ENCODE results near the gene KRT2. TPM values are rescaled to one million over a fixed set of nuclear protein-coding genes. Genes with fewer than 3 reads are reported as not detected.

The KRT2 gene
- total RNA-seq, 1 donor from 2014 or later: not detected

DNA sequence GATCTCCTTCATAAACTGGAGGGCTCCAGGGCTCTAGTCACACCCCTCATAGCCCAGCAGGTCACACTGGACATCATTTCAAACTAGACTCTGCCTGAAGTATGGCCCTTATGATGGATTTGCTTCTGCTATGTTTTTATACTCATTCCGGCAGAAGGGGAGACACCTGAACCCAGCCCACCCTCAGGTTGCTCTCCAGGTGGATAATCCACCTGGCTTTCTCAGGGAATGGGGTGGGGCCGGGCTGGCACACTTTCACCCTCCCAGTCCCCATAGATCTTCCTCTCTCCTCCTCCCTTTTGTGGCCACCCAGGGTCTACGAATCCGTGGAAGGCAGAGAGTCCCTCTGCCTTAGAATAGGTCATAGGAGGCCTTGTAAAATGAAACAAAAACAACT lies 23.9 kb downstream of the KRT2 start:
- no peaks in the 10 kb centered on the region for H3K36me3 ChIP-seq (ENCODE audit: control insufficient read depth in 3 of 3, insufficient read depth in 3 of 3, low read length in 3 of 3)
- H3K27me3 ChIP-seq (ENCODE audit: control insufficient read depth in 3 of 3, insufficient read depth in 3 of 3, low read length in 3 of 3): peaks cover 0 to 27% (median 4%) of the 10 kb centered on the region in 3 donors
- no peaks in the 10 kb centered on the region for H3K9me3 ChIP-seq (ENCODE audit: control insufficient read depth in 3 of 3, low read length in 3 of 3)
- no peaks in the 10 kb centered on the region for H3K4me1 ChIP-seq (ENCODE audit: control insufficient read depth in 3 of 3, insufficient read depth in 3 of 3, low read length in 3 of 3)
- H3K4me3 ChIP-seq (ENCODE audit: low read length in 3 of 3): no peak overlapping the region
- no peak overlapping the region for H3K9ac ChIP-seq (ENCODE audit: low read depth in 1 of 3, low read length in 3 of 3)
- H3K27ac ChIP-seq (ENCODE audit: low read depth, low read length): no peak overlapping the region

GRCh38 chr12:52627395-52628110 lies 24.5 kb downstream of the KRT2 start:
- Histone ChIP-seq H3K9me3 (ENCODE audit: control insufficient read depth in 3 of 3, low read length in 3 of 3) (no peaks in the 10 kb centered on the region), H3K4me1 (ENCODE audit: control insufficient read depth in 3 of 3, insufficient read depth in 3 of 3, low read length in 3 of 3) (no peaks in the 10 kb centered on the region), H3K4me3 (ENCODE audit: low read length in 3 of 3) (no peak overlapping the region), H3K36me3 (ENCODE audit: control insufficient read depth in 3 of 3, insufficient read depth in 3 of 3, low read length in 3 of 3) (no peaks in the 10 kb centered on the region), H3K27ac (ENCODE audit: low read depth, low read length) (no peak overlapping the region), H3K9ac (ENCODE audit: low read depth in 1 of 3, low read length in 3 of 3) (no peak overlapping the region), H3K27me3 (ENCODE audit: control insufficient read depth in 3 of 3, insufficient read depth in 3 of 3, low read length in 3 of 3) (peaks cover 0 to 27% (median 4%) of the 10 kb centered on the region in 3 donors)

DNA sequence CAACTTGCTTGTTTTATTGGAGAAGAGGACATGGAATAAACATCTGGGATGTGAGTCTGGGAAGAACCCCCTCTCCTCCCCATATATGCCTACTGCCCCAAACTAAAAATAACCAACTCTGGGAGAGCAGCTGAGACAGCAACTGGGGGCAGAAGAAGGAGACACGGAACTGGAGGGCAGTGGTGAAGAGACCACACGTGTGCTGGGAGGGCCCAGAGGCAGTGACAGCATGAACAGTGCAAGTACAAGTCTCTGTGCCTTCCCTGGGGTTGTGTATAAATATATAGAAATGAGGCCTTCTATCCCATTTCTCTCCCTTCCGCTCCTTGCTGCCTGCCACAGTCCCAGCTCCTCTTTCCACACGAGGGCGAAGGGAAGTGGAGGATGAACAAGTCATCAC lies 29.7 kb downstream of the KRT2 start:
- Histone ChIP-seq H3K36me3 (ENCODE audit: control insufficient read depth in 3 of 3, insufficient read depth in 3 of 3, low read length in 3 of 3) (no peaks in the 10 kb centered on the region), H3K4me3 (ENCODE audit: low read length in 3 of 3) (no peak overlapping the region), H3K27me3 (ENCODE audit: control insufficient read depth in 3 of 3, insufficient read depth in 3 of 3, low read length in 3 of 3) (peaks cover 0 to 15% (median 12%) of the 10 kb centered on the region in 3 donors), H3K4me1 (ENCODE audit: control insufficient read depth in 3 of 3, insufficient read depth in 3 of 3, low read length in 3 of 3) (no peaks in the 10 kb centered on the region), H3K9me3 (ENCODE audit: control insufficient read depth in 3 of 3, low read length in 3 of 3) (no peaks in the 10 kb centered on the region), H3K9ac (ENCODE audit: low read depth in 1 of 3, low read length in 3 of 3) (no peak overlapping the region), H3K27ac (ENCODE audit: low read depth, low read length) (no peak overlapping the region)

DNA sequence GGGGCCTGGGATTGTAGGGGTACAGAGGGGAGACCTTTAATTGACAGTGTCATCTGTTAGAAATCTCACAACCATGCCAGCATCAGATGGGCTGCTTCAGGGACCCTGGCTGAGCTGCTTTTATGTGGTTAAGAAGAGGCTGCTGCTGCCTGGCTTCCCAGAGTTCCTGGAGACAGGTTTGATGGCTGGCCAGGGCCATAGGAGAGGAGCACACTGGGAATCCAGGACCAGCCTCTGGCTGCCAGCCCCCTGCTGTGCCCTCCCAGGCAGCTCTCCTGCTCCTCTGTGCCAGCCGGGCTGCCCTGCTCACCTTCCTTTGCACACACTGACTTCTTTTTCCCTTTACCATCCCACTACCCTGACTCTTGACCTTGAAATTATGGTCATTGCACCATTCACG lies 33.1 kb downstream of the KRT2 start:
- no peaks in the 10 kb centered on the region for H3K4me1 ChIP-seq (ENCODE audit: control insufficient read depth in 3 of 3, insufficient read depth in 3 of 3, low read length in 3 of 3)
- H3K9me3 ChIP-seq (ENCODE audit: control insufficient read depth in 3 of 3, low read length in 3 of 3): no peaks in the 10 kb centered on the region
- H3K9ac ChIP-seq (ENCODE audit: low read depth in 1 of 3, low read length in 3 of 3): no peak overlapping the region
- H3K36me3 ChIP-seq (ENCODE audit: control insufficient read depth in 3 of 3, insufficient read depth in 3 of 3, low read length in 3 of 3): no peaks in the 10 kb centered on the region
- H3K27ac ChIP-seq (ENCODE audit: low read depth, low read length): no peak overlapping the region
- H3K27me3 ChIP-seq (ENCODE audit: control insufficient read depth in 3 of 3, insufficient read depth in 3 of 3, low read length in 3 of 3): peaks cover 0 to 33% (median 16%) of the 10 kb centered on the region in 3 donors
- no peak overlapping the region for H3K4me3 ChIP-seq (ENCODE audit: low read length in 3 of 3)

DNA sequence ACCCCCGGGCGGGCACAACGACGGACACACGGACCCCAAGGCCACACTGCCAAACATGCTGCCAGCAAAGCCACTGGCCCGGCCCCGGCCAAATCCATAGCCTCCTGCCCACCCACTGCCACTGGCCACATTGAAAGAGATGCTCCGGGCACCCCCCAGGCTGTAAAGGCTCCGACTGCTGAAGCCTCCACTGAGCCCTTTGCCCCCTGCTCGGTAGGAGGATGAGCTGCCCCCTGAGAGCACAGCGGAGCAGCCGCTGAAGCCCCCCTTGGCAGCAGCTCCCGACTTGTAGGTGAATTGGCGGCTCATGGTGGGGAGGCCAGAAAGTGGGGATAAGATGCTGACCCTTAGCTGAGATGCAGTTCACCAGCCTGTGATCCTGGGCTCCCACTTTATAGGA lies 33.8 kb downstream of the KRT2 start, which contains the start of gene KRT73:
Gene KRT73 (minus strand): TSS at position 344 of the 400 bp plus-strand sequence. CDS start 35 bp downstream, at position 309.
- H3K4me1 ChIP-seq (ENCODE audit: control insufficient read depth in 3 of 3, insufficient read depth in 3 of 3, low read length in 3 of 3): no peaks in the 10 kb centered on the region
- H3K9ac ChIP-seq (ENCODE audit: low read depth in 1 of 3, low read length in 3 of 3): no peak within 1 kb of the TSS
- H3K9me3 ChIP-seq (ENCODE audit: control insufficient read depth in 3 of 3, low read length in 3 of 3): no peaks in the 10 kb centered on the region
- no peaks in the 10 kb centered on the region for H3K36me3 ChIP-seq (ENCODE audit: control insufficient read depth in 3 of 3, insufficient read depth in 3 of 3, low read length in 3 of 3)
- peaks cover 0 to 37% (median 18%) of the 10 kb centered on the region in 3 donors for H3K27me3 ChIP-seq (ENCODE audit: control insufficient read depth in 3 of 3, insufficient read depth in 3 of 3, low read length in 3 of 3)
- no peak within 1 kb of the TSS for H3K27ac ChIP-seq (ENCODE audit: low read depth, low read length)
- H3K4me3 ChIP-seq (ENCODE audit: low read length in 3 of 3): no peak within 1 kb of the TSS

- H3K27ac ChIP-seq (ENCODE audit: low read depth, low read length): no peak overlapping the region
- H3K27me3 ChIP-seq (ENCODE audit: control insufficient read depth in 3 of 3, insufficient read depth in 3 of 3, low read length in 3 of 3): peaks cover 3 to 37% (median 20%) of the 10 kb centered on the region in 3 donors
Measured at GRCh38 chr12:52617403-52617785, 34.6 kb downstream of the KRT2 start.

GRCh38 chr12:52616680-52617402 lies 35.2 kb downstream of the KRT2 start:
- Histone ChIP-seq H3K4me1 (ENCODE audit: control insufficient read depth in 3 of 3, insufficient read depth in 3 of 3, low read length in 3 of 3) (no peaks in the 10 kb centered on the region), H3K9me3 (ENCODE audit: control insufficient read depth in 3 of 3, low read length in 3 of 3) (no peaks in the 10 kb centered on the region), H3K36me3 (ENCODE audit: control insufficient read depth in 3 of 3, insufficient read depth in 3 of 3, low read length in 3 of 3) (no peaks in the 10 kb centered on the region), H3K27me3 (ENCODE audit: control insufficient read depth in 3 of 3, insufficient read depth in 3 of 3, low read length in 3 of 3) (peaks cover 4 to 40% (median 20%) of the 10 kb centered on the region in 3 donors), H3K9ac (ENCODE audit: low read depth in 1 of 3, low read length in 3 of 3) (no peak overlapping the region), H3K4me3 (ENCODE audit: low read length in 3 of 3) (no peak overlapping the region), H3K27ac (ENCODE audit: low read depth, low read length) (no peak overlapping the region)

More at GRCh38 chr12:52617403-52617785, 34.6 kb downstream of the KRT2 start:
- no peaks in the 10 kb centered on the region for H3K9me3 ChIP-seq (ENCODE audit: control insufficient read depth in 3 of 3, low read length in 3 of 3)
- H3K9ac ChIP-seq (ENCODE audit: low read depth in 1 of 3, low read length in 3 of 3): no peak overlapping the region
- H3K4me3 ChIP-seq (ENCODE audit: low read length in 3 of 3): no peak overlapping the region
- no peaks in the 10 kb centered on the region for H3K4me1 ChIP-seq (ENCODE audit: control insufficient read depth in 3 of 3, insufficient read depth in 3 of 3, low read length in 3 of 3)
- H3K36me3 ChIP-seq (ENCODE audit: control insufficient read depth in 3 of 3, insufficient read depth in 3 of 3, low read length in 3 of 3): no peaks in the 10 kb centered on the region

DNA sequence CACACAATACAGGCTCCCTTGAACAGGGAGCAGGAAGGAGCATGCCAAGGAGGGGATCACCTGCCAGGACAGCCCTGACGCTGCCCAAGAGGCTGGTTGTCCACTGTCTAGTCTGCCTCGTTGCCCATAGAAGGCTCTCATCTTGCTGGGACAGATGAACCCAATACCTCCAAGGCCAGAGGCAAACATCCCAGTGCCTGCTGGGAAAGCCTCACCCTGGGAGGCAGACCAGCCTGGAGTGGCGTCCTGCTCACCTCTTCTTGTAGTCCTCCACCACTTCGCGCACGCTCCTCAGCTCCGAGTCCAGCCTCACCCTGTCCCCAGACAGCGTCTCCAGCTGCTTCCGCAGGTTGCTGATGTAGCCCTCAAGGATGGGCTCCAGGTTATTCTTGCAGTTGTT lies 36.1 kb downstream of the KRT2 start:
- H3K27me3 ChIP-seq (ENCODE audit: control insufficient read depth in 3 of 3, insufficient read depth in 3 of 3, low read length in 3 of 3): peaks cover 10 to 49% (median 24%) of the 10 kb centered on the region in 3 donors
- H3K9me3 ChIP-seq (ENCODE audit: control insufficient read depth in 3 of 3, low read length in 3 of 3): no peaks in the 10 kb centered on the region
- H3K4me3 ChIP-seq (ENCODE audit: low read length in 3 of 3): no peak overlapping the region
- no peak overlapping the region for H3K9ac ChIP-seq (ENCODE audit: low read depth in 1 of 3, low read length in 3 of 3)
- H3K4me1 ChIP-seq (ENCODE audit: control insufficient read depth in 3 of 3, insufficient read depth in 3 of 3, low read length in 3 of 3): no peaks in the 10 kb centered on the region
- no peaks in the 10 kb centered on the region for H3K36me3 ChIP-seq (ENCODE audit: control insufficient read depth in 3 of 3, insufficient read depth in 3 of 3, low read length in 3 of 3)
- no peak overlapping the region for H3K27ac ChIP-seq (ENCODE audit: low read depth, low read length)

GRCh38 chr12:52615208-52615868 lies 36.7 kb downstream of the KRT2 start:
- H3K27ac ChIP-seq (ENCODE audit: low read depth, low read length): no peak overlapping the region
- H3K9me3 ChIP-seq (ENCODE audit: control insufficient read depth in 3 of 3, low read length in 3 of 3): no peaks in the 10 kb centered on the region
- no peaks in the 10 kb centered on the region for H3K36me3 ChIP-seq (ENCODE audit: control insufficient read depth in 3 of 3, insufficient read depth in 3 of 3, low read length in 3 of 3)
- no peak overlapping the region for H3K4me3 ChIP-seq (ENCODE audit: low read length in 3 of 3)
- no peaks in the 10 kb centered on the region for H3K4me1 ChIP-seq (ENCODE audit: control insufficient read depth in 3 of 3, insufficient read depth in 3 of 3, low read length in 3 of 3)
- H3K9ac ChIP-seq (ENCODE audit: low read depth in 1 of 3, low read length in 3 of 3): no peak overlapping the region
- peaks cover 14 to 49% (median 24%) of the 10 kb centered on the region in 3 donors for H3K27me3 ChIP-seq (ENCODE audit: control insufficient read depth in 3 of 3, insufficient read depth in 3 of 3, low read length in 3 of 3)

Data from skeletal muscle tissue (tissue), 4 donors.